Measurements from ENCODE around the gene CDC42BPA. TPM values are rescaled to one million over a fixed set of nuclear protein-coding genes. Genes with fewer than 3 reads are reported as not detected.

Gene CDC42BPA
- total and polyA plus RNA-seq, 2 donors (not counting 3 experiments of a cell fraction or from before 2014, with no cell fraction given): 26.1 to 92.6 TPM

- POLR2A ChIA-PET: no interaction called here
- no peak for TF ChIP-seq POLR2AphosphoS5 (IDR thresholded peaks at IDR 0.05; ENCODE audit: insufficient read depth, low read depth, low read length)
- Histone ChIP-seq H4K20me1 (replicated peaks; ENCODE audit: control insufficient read depth, extremely low read depth, insufficient read depth, low read length) (peaks cover 22% of the 10 kb centered on the region), H3K79me2 (ENCODE audit: control insufficient read depth, insufficient read depth, low read length) (peaks cover 91% of the 10 kb centered on the region), H3K4me1 (ENCODE audit: control insufficient read depth, extremely low read depth, insufficient read depth, low read length) (no peaks in the 10 kb centered on the region), H3K9me1 (replicated peaks; ENCODE audit: control insufficient read depth, extremely low read depth, insufficient read depth, low read length) (no peaks in the 10 kb centered on the region), H3K4me2 (ENCODE audit: insufficient read depth, low read length) (no peak overlapping the region), H3K27me3 (ENCODE audit: control insufficient read depth in 2 of 2, insufficient read depth in 2 of 2, low read length in 2 of 2) (no peaks in the 10 kb centered on the region), H2AFZ (ENCODE audit: low read depth, low read length) (no peak overlapping the region), H3K36me3 (ENCODE audit: control insufficient read depth in 2 of 2, extremely low read depth in 1 of 2, insufficient read depth in 2 of 2, low read length in 2 of 2) (peaks cover 0 to 5% of the 10 kb centered on the region in 2 experiments), H3K9ac (replicated peaks; ENCODE audit: extremely low read depth, insufficient read depth, low read length) (no peak overlapping the region), H3K4me3 (replicated peaks in 1 of 3; ENCODE audit: insufficient read depth in 1 of 3, low read depth in 1 of 3, low read length in 3 of 3) (no peak overlapping the region), H3K27ac (ENCODE audit: insufficient read depth, low read depth, low read length) (no peak overlapping the region), H3K9me3 (replicated peaks; ENCODE audit: control insufficient read depth, insufficient read depth, low read length) (no peaks in the 10 kb centered on the region)
- BruUV-seq (replicated peaks): no TSS peak
- intact Hi-C loops (cut with micrococcal nuclease): no loop called here
- FAIRE-seq: no peak
- CTCF ChIA-PET: interaction anchor here (1.1 to 1.4 kb wide), 4 partner anchors 13 to 29 kb away, joined by 3 to 5 read pairs (median 4); no protein-coding TSS in a partner anchor
- no peak for DNase-seq (ENCODE audit: low read depth, low spot score)
- dilution Hi-C loops (cut with MboI; ENCODE audit: extremely low pct_ligation_motif_present, low sequenced_read_pairs): no loop called here
Observed at GRCh38 chr1:227257964-227258363, 60.3 kb downstream of the CDC42BPA start.

- TF ChIP-seq MAX (IDR thresholded peaks at IDR 0.05; ENCODE audit: insufficient read depth, insufficient read length): no peak
- TF ChIP-seq FOS (IDR thresholded peaks at IDR 0.05; ENCODE audit: borderline replicate concordance, insufficient read depth, low read length): no peak
- TF ChIP-seq JUN (IDR thresholded peaks at IDR 0.05; ENCODE audit: borderline replicate concordance, insufficient read depth, insufficient read length, low read depth): no peak
- no peak for TF ChIP-seq EZH2 (IDR thresholded peaks at IDR 0.05; ENCODE audit: borderline replicate concordance, low read depth, low read length, severe bottlenecking)
- peak; percentile 13 for TF ChIP-seq GATA2 (IDR thresholded peaks at IDR 0.05; ENCODE audit: insufficient read depth, insufficient read length, low read depth, low read length)
- TF ChIP-seq CTCF (IDR thresholded peaks at IDR 0.05; ENCODE audit: extremely low read depth in 1 of 2, insufficient read depth in 1 of 2, low read depth in 1 of 2, low read length in 2 of 2): no peak
- Histone ChIP-seq H3K79me2 (ENCODE audit: control insufficient read depth, insufficient read depth, low read length) (peaks cover 83% of the 10 kb centered on the region), H2AFZ (ENCODE audit: low read depth, low read length) (no peak overlapping the region), H3K36me3 (ENCODE audit: control insufficient read depth in 2 of 2, extremely low read depth in 1 of 2, insufficient read depth in 2 of 2, low read length in 2 of 2) (peaks cover 0 to 2% of the 10 kb centered on the region in 2 experiments), H3K4me2 (ENCODE audit: insufficient read depth, low read length) (no peak overlapping the region), H3K9me1 (replicated peaks; ENCODE audit: control insufficient read depth, extremely low read depth, insufficient read depth, low read length) (no peaks in the 10 kb centered on the region), H3K9me3 (replicated peaks; ENCODE audit: control insufficient read depth, insufficient read depth, low read length) (no peaks in the 10 kb centered on the region), H3K27me3 (ENCODE audit: control insufficient read depth in 2 of 2, insufficient read depth in 2 of 2, low read length in 2 of 2) (no peaks in the 10 kb centered on the region), H3K27ac (ENCODE audit: insufficient read depth, low read depth, low read length) (no peak overlapping the region), H4K20me1 (replicated peaks; ENCODE audit: control insufficient read depth, extremely low read depth, insufficient read depth, low read length) (peaks cover 16% of the 10 kb centered on the region), H3K9ac (replicated peaks; ENCODE audit: extremely low read depth, insufficient read depth, low read length) (no peak overlapping the region), H3K4me1 (ENCODE audit: control insufficient read depth, extremely low read depth, insufficient read depth, low read length) (peaks cover 7% of the 10 kb centered on the region), H3K4me3 (replicated peaks in 1 of 3; ENCODE audit: insufficient read depth in 1 of 3, low read depth in 1 of 3, low read length in 3 of 3) (no peak overlapping the region)
- no TSS peak for BruUV-seq (replicated peaks)
- intact Hi-C loops (cut with micrococcal nuclease): no loop called here
- dilution Hi-C loops (cut with MboI; ENCODE audit: extremely low pct_ligation_motif_present, low sequenced_read_pairs): no loop called here
- ChIA-PET POLR2A (no interaction called here), CTCF (interaction anchor here (0.8 to 1.6 kb wide), 2 partner anchors 38 to 40 kb away, joined by 3 to 4 read pairs; no protein-coding TSS in a partner anchor)
- DNase-seq (ENCODE audit: low read depth, low spot score) (no peak), FAIRE-seq (no peak)
Observed at GRCh38 chr1:227255086-227255732, 63.1 kb downstream of the CDC42BPA start.

Data from endothelial cell of umbilical vein (primary cell).